GM19395 (cell line): ENCODE results near the gene CDK9.
"Not testable (repeated sequence)": the region's sequence is repeated elsewhere in the genome, so short reads cannot be mapped to it uniquely, and the experiment has no call there.

Experiments used
- ATAC-seq: cut with Tn5 transposase; IDR thresholded peaks from one replicate; pipeline ENCODE4 v1.9.1; 2021; ENCODE audit warnings: mild to moderate bottlenecking, moderate library complexity; ENCODE audit not compliant: unreplicated experiment

Gene CDK9

DNA sequence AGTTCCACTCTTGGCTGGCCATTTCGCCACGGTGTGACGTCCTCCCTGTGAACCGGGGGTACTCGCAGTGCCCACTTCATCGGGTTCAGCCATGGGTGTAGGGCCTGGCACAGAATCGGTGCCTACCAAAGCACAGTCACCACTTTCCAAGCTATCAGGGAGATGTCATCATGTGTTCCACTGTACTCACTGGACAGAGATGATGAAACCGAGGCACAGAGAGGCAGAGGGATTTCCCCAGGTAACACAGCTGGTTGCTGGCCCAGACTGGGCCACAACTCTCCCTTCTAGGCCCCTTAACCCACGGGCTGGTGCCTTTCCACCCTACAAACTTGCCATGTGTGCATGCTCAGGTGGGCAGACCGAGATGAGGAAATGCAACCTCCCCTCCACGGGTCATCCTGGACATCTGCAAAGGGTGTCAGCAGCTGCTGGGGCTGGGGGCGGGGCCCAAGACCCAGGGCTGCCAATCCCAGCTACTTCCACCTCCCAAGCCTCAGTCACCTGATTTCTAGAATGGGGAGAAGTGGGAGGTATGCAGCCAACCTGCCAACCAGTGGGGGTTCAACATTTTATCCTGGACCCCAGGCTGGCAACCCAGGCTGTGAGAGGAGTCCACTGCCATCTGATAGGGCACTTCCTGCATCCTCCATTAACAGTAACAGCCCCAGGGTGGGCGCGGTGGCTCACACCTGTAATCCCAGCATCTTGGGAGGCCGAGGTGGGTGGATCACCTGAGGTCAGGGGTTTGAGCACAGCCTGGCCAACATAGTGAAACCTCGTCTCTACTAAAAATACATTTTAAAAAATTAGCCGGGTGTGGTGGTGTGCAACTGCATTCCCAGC is 6.5 kb upstream of the CDK9 start:
- peak; percentile 46 for ATAC-seq

GRCh38 chr9:127780126-127780885 is 5.5 kb upstream of the CDK9 start:
- no peak for ATAC-seq

DNA sequence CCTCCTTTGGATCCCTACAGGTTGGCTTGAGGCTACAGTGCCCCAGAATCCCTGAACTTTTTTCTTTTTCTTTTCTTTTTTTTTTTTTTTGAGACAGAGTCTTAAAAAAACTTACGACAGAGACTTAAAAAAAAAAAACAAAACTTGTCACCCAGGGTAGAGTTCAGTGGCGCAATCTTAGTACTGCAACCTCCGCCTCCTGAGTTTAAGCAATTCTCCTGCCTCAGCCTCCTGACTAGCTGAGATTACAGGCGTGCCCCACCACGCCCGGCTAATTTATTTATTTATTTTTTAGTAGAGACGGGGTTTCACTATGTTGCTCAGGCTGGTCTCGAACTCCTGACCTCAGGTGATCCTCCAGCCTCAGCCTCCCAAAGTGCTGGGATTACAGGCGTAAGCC is 4.9 kb upstream of the CDK9 start:
- not testable (repeated sequence) for ATAC-seq

- ATAC-seq, result no peak
Observed at GRCh38 chr9:127781806-127782205, 4.0 kb upstream of the CDK9 start.

- no peak for ATAC-seq
Observed at GRCh38 chr9:127783111-127784008, 2.5 kb upstream of the CDK9 start.

DNA sequence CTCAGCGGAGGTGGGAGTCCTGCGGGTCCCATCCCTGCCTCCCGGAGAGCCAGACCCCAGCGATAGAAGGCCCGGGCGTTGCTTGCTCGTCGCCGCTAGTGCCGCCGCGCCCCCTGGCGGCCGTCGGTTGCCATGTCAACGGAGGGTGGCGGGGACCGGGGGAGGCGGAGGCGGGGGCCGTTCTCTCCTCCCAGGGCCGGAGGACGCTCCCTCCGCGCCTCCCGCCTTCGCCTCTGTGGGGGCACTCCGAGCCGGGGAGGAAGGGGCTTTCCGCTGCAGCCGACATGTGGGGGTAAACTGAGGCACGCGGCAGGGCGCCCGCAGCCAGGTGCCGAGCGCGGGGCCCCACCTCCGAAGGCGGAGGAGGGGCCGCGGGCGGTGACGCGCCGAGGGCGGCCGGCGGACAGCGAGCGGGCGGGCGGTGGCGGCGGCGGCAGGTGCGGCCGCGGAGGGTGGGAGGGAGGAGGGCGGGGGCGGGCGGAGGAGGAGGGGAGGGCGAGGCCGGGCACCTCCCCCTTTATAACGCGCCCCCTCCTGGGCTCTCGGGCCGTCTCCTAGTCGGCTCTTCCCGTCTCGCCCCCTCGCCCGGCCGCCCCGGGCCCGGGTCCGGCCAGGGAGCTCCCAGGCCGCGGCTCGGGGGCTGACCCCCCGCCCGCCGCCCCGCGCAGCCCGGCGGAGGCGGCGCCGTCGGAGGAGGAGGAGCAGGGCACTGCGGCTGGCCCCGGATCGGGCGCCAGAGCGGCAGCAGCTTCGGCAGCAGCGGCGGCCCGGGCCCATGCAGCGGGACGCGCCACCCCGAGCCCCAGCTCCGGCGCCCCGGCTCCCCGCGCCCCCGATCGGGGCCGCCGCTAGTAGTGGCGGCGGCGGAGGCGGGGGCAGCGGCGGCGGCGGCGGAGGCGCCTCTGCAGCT is 556 bp upstream of the CDK9 start:
- peak; percentile 39 for ATAC-seq

GRCh38 chr9:127786773-127787104 is 905 bp downstream of the CDK9 start:
- ATAC-seq, result no peak

- ATAC-seq, result no peak
Observed at GRCh38 chr9:127788337-127789011, 2.6 kb downstream of the CDK9 start.

DNA sequence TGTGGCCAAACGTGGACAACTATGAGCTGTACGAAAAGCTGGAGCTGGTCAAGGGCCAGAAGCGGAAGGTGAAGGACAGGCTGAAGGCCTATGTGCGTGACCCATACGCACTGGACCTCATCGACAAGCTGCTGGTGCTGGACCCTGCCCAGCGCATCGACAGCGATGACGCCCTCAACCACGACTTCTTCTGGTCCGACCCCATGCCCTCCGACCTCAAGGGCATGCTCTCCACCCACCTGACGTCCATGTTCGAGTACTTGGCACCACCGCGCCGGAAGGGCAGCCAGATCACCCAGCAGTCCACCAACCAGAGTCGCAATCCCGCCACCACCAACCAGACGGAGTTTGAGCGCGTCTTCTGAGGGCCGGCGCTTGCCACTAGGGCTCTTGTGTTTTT is 3.3 kb downstream of the CDK9 start:
- ATAC-seq, result no peak

DNA sequence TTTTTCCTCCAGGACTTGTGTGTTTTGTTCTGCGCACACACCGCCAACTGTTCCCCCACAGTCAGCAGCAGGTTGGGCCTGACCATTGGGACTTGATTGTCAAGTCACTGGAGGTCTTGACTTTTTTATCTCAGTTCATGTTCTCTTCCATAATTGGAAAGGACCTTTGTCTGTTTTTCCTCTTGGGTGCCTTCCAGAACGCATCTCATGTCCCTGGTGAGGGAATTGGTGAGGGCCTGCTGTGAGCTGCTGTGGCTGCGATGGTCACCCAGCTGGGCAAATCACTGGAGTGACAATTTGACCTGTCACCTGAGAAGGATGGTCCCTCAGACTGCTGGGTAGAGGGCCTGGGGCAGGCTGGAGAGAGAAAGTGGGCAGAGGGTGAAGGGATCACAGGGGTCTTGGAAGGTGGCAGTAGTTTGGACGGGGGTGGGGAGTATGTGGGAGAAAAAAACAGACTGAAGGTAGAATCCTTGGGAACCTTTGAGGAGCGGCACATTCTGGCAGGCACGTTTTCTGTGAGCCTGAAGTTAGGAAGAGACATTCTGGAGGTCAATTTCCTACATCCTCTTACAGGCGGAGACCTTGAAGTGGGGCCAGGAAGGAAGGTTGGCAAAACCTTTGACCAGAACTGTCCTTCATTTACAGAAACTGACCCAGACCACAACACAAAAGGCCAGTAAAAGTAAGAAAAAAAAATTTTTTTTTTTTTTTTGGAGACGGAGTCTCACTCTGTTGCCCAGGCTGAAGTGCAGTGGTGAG is 4.4 kb downstream of the CDK9 start:
- no peak for ATAC-seq

DNA sequence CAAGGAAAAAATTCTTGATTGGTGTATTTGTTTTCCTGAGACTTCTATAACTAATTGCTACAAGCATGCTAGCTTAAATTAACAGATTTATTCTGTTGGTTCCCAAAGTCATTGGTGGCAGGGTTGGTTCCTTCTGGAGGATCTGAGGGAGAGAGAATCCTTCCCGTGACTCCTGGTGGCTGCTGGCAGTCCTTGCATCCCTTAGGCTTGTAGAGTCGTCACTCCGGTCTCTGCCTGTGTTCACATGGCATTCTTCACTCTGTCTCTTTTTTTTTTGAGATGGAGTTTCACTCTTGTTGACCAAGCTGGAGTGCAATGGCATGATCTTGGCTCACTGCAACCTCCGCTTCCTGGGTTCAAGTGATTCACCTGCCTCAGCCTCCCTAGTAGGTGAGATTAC is 5.3 kb downstream of the CDK9 start:
- ATAC-seq, result no peak

GRCh38 chr9:127792417-127793031 is 6.7 kb downstream of the CDK9 start:
- ATAC-seq, result no peak

DNA sequence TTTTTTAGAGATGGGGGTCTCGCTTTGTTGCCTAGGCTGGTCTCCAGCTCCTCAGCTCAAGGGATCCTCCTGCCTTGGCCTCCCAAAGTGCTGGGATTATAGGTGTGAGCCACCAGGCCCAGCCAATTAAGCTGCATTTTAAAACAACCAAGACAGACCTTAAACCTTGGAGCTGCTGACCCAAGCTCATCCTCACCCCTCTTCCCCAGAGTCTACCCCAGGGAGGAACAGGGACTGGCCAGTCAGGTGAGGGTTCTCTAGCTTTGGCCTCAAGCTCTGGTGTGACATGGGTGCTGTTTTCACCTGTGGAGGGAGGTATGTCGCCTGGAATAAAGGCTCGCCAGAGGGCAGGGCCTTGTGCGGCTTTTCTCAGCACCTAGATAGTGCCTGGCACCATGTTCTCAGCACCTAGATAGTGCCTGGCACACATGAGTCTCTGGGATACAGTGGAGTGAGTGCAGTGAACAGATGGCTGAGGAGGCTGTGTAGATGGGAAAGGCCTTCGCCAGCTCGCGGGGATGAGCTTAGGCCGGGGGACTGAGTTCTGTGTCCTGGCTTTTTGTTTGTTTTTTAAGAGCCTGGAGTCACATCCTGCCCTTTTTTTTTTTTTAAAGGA is 7.4 kb downstream of the CDK9 start:
- ATAC-seq, result no peak

DNA sequence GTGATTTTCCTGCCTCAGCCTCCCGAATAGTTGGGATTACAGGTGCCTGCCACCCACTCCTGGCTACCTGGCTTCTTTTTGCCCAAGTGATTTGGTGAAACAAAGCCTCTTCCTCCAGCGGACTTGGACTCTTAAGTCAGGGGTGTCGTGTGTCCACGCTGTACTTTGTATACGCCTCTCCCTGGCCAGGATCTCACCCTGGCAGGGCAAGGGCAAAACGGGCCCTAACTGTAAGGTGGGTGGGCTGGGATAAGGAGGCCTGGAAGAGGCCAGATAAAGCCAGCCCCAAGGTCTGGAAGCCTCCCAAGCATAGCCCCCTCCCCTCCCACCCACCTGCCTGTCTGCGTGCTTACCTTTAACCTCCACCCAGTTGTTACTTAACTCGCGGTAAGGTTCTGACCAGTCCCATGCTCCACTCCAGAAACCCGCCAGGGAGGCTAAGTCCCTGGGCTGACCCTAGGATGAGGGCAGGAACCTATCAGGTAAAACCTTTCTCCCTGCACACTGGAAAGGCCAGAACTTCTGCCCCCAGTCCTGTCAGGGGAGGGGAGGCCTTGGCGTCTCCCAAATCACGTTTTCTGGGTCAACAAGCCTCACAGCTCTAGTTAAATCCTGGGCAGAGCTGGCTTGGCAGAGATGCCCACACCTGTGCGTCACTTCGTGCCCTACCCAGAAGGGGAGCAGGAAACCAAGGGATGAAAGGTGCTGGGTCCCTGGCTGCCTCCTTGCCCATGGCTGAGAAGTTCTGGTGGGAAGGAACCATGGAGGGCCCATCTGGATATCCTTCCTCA is 8.4 kb downstream of the CDK9 start:
- ATAC-seq, result no peak

DNA sequence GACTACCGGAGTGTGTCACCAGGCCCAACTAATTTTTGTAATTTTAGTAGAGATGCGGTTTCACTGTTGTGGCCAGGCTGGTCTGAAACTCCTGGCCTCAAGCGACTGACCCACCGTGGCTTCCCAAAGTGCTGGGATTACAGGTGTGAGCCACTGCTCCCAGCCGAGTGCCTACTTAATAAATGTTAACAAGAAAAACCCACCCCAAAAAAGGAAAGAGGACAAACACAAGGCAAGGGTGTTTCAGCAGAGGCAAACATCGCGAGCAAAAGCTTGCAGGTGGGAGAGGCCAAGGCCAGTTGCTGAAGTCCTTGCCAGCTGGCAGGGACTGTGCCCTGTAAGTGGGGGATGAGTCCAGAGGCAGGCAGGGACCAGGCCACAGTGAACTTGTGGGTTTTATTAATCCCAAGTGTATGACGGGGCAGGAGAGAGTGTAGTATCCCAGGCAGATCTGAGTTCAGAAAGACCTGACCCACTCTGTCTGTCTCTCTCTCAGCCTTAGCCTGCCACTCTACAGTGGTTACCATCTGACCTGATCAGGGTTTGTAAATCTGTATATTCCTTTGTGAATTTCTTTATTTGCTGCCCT is 10.5 kb downstream of the CDK9 start:
- no peak for ATAC-seq

- ATAC-seq, result no peak
Observed at GRCh38 chr9:127796852-127797370, 11.1 kb downstream of the CDK9 start.
